ENCODE results near the gene TJP3.

- TF ChIP-seq CTCF (IDR thresholded peaks at IDR 0.05) (no peak), POLR2A (IDR thresholded peaks at IDR 0.05) (no peak)
Observed at GRCh38 chr19:3664879-3665642, 43.1 kb upstream of the TJP3 start.
